WTC11 (cell line): ENCODE data around the gene MCF2L2. TPM values are rescaled to one million over a fixed set of nuclear protein-coding genes. Genes with fewer than 3 reads are reported as not detected.

Experiments
- ATAC-seq: fragments of 200-7000 bp; cut with Tn5 transposase; 2 replicates; pipeline ENCODE4 v1.10.0; 2021; ENCODE audit warnings: mild to moderate bottlenecking, moderate library complexity
- CTCF ChIA-PET: fragments of 300-600 bp; sonication (Branson Sonifier 250); formaldehyde crosslinking; loops from one replicate; lab custom pipeline; 2021; ENCODE audit warnings: antibody characterized with exemption; lab: Charles Lee
- POLR2A ChIA-PET: fragments of 350-600 bp; sonication (Branson Sonifier 250); formaldehyde crosslinking; loops from one replicate; lab custom pipeline; 2021; ENCODE audit warnings: antibody characterized with exemption; lab: Charles Lee
- DNase-seq: peaks from one replicate; pipeline ENCODE4 v3.0.0; 2021; ENCODE audit warnings: low spot score
- H3K27ac Mint-ChIP-seq: 2 replicates; pipeline ENCODE4 v1.8.0; 2021; ENCODE audit warnings: mixed read lengths
- H3K27me3 Mint-ChIP-seq: 2 replicates; pipeline ENCODE4 v1.8.0; 2021; ENCODE audit warnings: low read depth, mild to moderate bottlenecking, moderate library complexity, mixed read lengths
- H3K36me3 Mint-ChIP-seq: 2 replicates; pipeline ENCODE4 v1.8.0; 2021; ENCODE audit warnings: mixed read lengths
- H3K4me1 Mint-ChIP-seq: 2 replicates; pipeline ENCODE4 v1.8.0; 2022; ENCODE audit warnings: mixed read lengths
- H3K4me3 Mint-ChIP-seq: 2 replicates; pipeline ENCODE4 v1.8.0; 2021; ENCODE audit warnings: mild to moderate bottlenecking, moderate library complexity, mixed read lengths
- H3K9me3 Mint-ChIP-seq: 2 replicates; pipeline ENCODE4 v1.8.0; 2021; ENCODE audit warnings: mixed read lengths
- ELF4 ChIP-seq: sonication (generic); formaldehyde crosslinking; IDR thresholded peaks from 2 replicates; pipeline ENCODE4 v1.8.1; 2022; ENCODE audit warnings: low read depth, mild to moderate bottlenecking, moderate library complexity, missing genetic modification reagents
- ETV6 ChIP-seq: sonication (generic); formaldehyde crosslinking; IDR thresholded peaks from 2 replicates; pipeline ENCODE4 v1.8.1; 2022; ENCODE audit warnings: mild to moderate bottlenecking, missing genetic modification reagents
- GABPB1 ChIP-seq: sonication (generic); formaldehyde crosslinking; IDR thresholded peaks from 2 replicates; pipeline ENCODE4 v1.8.1; 2023; ENCODE audit warnings: mild to moderate bottlenecking, missing genetic modification reagents
- JUN ChIP-seq: sonication (generic); formaldehyde crosslinking; IDR thresholded peaks from 2 replicates; pipeline ENCODE4 v1.8.0; 2023; ENCODE audit warnings: mild to moderate bottlenecking, missing genetic modification reagents
- MXD4 ChIP-seq: fragments of 250-450 bp; sonication (Bioruptor Pico); IDR thresholded peaks from 2 replicates; pipeline ENCODE4 v1.8.0; 2021; ENCODE audit warnings: mild to moderate bottlenecking, moderate library complexity, borderline replicate concordance
- SOX15 ChIP-seq: fragments of 250-450 bp; sonication (Bioruptor Pico); IDR thresholded peaks from 2 replicates; pipeline ENCODE4 v1.9.0; 2021; ENCODE audit warnings: mild to moderate bottlenecking
- TP53 ChIP-seq: sonication (generic); formaldehyde crosslinking; IDR thresholded peaks from 2 replicates; pipeline ENCODE4 v1.8.1; 2023; ENCODE audit warnings: mild to moderate bottlenecking, missing genetic modification reagents
- ZNF121 ChIP-seq: sonication (generic); formaldehyde crosslinking; IDR thresholded peaks from 2 replicates; pipeline ENCODE4 v1.8.0; 2023; ENCODE audit warnings: missing genetic modification reagents
- ZNF317 ChIP-seq: sonication (generic); formaldehyde crosslinking; IDR thresholded peaks from 2 replicates; pipeline ENCODE4 v1.8.1; 2023; ENCODE audit warnings: low read depth, mild to moderate bottlenecking, moderate library complexity, missing genetic modification reagents, borderline replicate concordance
- ZNF396 ChIP-seq: fragments of 250-450 bp; sonication (Bioruptor Pico); IDR thresholded peaks from 2 replicates; pipeline ENCODE4 v1.8.0; 2021; ENCODE audit warnings: mild to moderate bottlenecking, moderate library complexity, borderline replicate concordance
- ZNF416 ChIP-seq: fragments of 250-450 bp; sonication (Bioruptor Pico); IDR thresholded peaks from 2 replicates; pipeline ENCODE4 v1.9.0; 2021; ENCODE audit warnings: mild to moderate bottlenecking, inconsistent platforms
- ZNF423 ChIP-seq: fragments of 250-450 bp; sonication (Bioruptor Pico); IDR thresholded peaks from 2 replicates; pipeline ENCODE4 v2.1.2; 2022; ENCODE audit warnings: mild to moderate bottlenecking, moderate library complexity
- ZNF671 ChIP-seq: fragments of 250-450 bp; sonication (Bioruptor Pico); IDR thresholded peaks from 2 replicates; pipeline ENCODE4 v1.8.0; 2021; ENCODE audit warnings: mild to moderate bottlenecking
- total RNA-seq: library from RNA; stranded (reverse); gene quantifications from 3 replicates; pipeline ENCODE4 v1.2.3, GENCODE V29; 2021
- TF ChIP-seq, protein P1 (sequence below): sonication (generic); formaldehyde crosslinking; IDR thresholded peaks from 2 replicates; pipeline ENCODE4 v1.8.0; 2023; ENCODE audit warnings: missing genetic modification reagents, mild to moderate bottlenecking, borderline replicate concordance
- TF ChIP-seq, protein P2 (sequence below): sonication (generic); formaldehyde crosslinking; IDR thresholded peaks from 2 replicates; pipeline ENCODE4 v1.8.1; 2023; ENCODE audit warnings: mild to moderate bottlenecking, missing genetic modification reagents
- TF ChIP-seq, protein P3 (sequence below): sonication (generic); formaldehyde crosslinking; IDR thresholded peaks from 2 replicates; pipeline ENCODE4 v1.8.1; 2023; ENCODE audit warnings: mild to moderate bottlenecking, missing genetic modification reagents, moderate library complexity
- TF ChIP-seq, protein P4 (sequence below): sonication (generic); formaldehyde crosslinking; conservative IDR thresholded peaks from 2 replicates; pipeline ENCODE4 v1.8.1; 2023; ENCODE audit warnings: mild to moderate bottlenecking, low read depth, missing genetic modification reagents, moderate library complexity
- TF ChIP-seq, protein P5 (sequence below): sonication (generic); formaldehyde crosslinking; IDR thresholded peaks from 2 replicates; pipeline ENCODE4 v1.8.0; 2022; ENCODE audit warnings: mild to moderate bottlenecking, missing genetic modification reagents
- TF ChIP-seq, protein P6 (sequence below): sonication (generic); formaldehyde crosslinking; IDR thresholded peaks from 2 replicates; pipeline ENCODE4 v1.8.1; 2023; ENCODE audit warnings: mild to moderate bottlenecking, missing genetic modification reagents, borderline replicate concordance
- TF ChIP-seq, protein P7 (sequence below): sonication (generic); formaldehyde crosslinking; IDR thresholded peaks from 2 replicates; pipeline ENCODE4 v1.8.1; 2022; ENCODE audit warnings: low read depth, mild to moderate bottlenecking, moderate library complexity, missing genetic modification reagents, borderline replicate concordance

MCF2L2 gene
- total RNA-seq, 1 experiment from 2014 or later, result 7.5 TPM

DNA sequence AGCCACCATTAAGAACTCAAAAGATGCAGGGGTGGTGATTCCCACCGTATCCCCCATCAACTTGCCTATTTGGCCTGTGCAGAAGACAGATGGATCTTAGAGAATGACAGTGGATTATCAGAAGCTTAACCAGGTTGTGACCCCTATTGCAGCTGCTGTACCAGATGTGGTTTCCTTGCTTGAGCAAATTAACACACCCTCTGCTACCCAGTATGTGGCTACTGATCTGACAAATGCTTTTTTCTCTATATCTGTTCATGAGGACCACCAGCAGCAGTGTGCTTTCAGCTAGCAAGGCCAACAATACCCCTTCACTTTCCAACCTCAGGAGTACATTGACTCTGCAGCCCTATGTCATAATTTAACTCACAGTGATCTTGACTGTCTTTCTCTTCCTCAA, 8.6 kb upstream of the MCF2L2 start:
- H3K4me1 Mint-ChIP-seq, result peaks cover 44% of the 10 kb centered on the region
- CTCF ChIA-PET, result no interaction called here
- 0 out of 2 replicates have a peak, but pooled peaks cover 3% of the 10 kb centered on the region for H3K9me3 Mint-ChIP-seq
- no peaks in the 10 kb centered on the region for H3K36me3 Mint-ChIP-seq
- POLR2A ChIA-PET, result no interaction called here
- no peak overlapping the region for H3K27ac Mint-ChIP-seq
- no peak for ATAC-seq
- TF ChIP-seq ZNF671 (CRISPR knock-in tag) (no peak), ZNF416 (CRISPR knock-in tag) (no peak), ZNF396 (no peak), ZNF121 (CRISPR knock-in tag) (no peak), MXD4 (CRISPR knock-in tag) (no peak)
- TF ChIP-seq, protein P1, sequence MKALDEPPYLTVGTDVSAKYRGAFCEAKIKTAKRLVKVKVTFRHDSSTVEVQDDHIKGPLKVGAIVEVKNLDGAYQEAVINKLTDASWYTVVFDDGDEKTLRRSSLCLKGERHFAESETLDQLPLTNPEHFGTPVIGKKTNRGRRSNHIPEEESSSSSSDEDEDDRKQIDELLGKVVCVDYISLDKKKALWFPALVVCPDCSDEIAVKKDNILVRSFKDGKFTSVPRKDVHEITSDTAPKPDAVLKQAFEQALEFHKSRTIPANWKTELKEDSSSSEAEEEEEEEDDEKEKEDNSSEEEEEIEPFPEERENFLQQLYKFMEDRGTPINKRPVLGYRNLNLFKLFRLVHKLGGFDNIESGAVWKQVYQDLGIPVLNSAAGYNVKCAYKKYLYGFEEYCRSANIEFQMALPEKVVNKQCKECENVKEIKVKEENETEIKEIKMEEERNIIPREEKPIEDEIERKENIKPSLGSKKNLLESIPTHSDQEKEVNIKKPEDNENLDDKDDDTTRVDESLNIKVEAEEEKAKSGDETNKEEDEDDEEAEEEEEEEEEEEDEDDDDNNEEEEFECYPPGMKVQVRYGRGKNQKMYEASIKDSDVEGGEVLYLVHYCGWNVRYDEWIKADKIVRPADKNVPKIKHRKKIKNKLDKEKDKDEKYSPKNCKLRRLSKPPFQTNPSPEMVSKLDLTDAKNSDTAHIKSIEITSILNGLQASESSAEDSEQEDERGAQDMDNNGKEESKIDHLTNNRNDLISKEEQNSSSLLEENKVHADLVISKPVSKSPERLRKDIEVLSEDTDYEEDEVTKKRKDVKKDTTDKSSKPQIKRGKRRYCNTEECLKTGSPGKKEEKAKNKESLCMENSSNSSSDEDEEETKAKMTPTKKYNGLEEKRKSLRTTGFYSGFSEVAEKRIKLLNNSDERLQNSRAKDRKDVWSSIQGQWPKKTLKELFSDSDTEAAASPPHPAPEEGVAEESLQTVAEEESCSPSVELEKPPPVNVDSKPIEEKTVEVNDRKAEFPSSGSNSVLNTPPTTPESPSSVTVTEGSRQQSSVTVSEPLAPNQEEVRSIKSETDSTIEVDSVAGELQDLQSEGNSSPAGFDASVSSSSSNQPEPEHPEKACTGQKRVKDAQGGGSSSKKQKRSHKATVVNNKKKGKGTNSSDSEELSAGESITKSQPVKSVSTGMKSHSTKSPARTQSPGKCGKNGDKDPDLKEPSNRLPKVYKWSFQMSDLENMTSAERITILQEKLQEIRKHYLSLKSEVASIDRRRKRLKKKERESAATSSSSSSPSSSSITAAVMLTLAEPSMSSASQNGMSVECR (CRISPR knock-in tag), result no peak
- TF ChIP-seq, protein P2, sequence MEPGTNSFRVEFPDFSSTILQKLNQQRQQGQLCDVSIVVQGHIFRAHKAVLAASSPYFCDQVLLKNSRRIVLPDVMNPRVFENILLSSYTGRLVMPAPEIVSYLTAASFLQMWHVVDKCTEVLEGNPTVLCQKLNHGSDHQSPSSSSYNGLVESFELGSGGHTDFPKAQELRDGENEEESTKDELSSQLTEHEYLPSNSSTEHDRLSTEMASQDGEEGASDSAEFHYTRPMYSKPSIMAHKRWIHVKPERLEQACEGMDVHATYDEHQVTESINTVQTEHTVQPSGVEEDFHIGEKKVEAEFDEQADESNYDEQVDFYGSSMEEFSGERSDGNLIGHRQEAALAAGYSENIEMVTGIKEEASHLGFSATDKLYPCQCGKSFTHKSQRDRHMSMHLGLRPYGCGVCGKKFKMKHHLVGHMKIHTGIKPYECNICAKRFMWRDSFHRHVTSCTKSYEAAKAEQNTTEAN (CRISPR knock-in tag), result no peak
- TF ChIP-seq, protein P3, sequence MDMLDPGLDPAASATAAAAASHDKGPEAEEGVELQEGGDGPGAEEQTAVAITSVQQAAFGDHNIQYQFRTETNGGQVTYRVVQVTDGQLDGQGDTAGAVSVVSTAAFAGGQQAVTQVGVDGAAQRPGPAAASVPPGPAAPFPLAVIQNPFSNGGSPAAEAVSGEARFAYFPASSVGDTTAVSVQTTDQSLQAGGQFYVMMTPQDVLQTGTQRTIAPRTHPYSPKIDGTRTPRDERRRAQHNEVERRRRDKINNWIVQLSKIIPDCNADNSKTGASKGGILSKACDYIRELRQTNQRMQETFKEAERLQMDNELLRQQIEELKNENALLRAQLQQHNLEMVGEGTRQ, result no peak
- TF ChIP-seq, protein P4, sequence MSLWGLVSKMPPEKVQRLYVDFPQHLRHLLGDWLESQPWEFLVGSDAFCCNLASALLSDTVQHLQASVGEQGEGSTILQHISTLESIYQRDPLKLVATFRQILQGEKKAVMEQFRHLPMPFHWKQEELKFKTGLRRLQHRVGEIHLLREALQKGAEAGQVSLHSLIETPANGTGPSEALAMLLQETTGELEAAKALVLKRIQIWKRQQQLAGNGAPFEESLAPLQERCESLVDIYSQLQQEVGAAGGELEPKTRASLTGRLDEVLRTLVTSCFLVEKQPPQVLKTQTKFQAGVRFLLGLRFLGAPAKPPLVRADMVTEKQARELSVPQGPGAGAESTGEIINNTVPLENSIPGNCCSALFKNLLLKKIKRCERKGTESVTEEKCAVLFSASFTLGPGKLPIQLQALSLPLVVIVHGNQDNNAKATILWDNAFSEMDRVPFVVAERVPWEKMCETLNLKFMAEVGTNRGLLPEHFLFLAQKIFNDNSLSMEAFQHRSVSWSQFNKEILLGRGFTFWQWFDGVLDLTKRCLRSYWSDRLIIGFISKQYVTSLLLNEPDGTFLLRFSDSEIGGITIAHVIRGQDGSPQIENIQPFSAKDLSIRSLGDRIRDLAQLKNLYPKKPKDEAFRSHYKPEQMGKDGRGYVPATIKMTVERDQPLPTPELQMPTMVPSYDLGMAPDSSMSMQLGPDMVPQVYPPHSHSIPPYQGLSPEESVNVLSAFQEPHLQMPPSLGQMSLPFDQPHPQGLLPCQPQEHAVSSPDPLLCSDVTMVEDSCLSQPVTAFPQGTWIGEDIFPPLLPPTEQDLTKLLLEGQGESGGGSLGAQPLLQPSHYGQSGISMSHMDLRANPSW (CRISPR knock-in tag), result no peak
- peaks cover 43% of the 10 kb centered on the region for H3K27me3 Mint-ChIP-seq
- DNase-seq, result no peak
- no peak overlapping the region for H3K4me3 Mint-ChIP-seq

DNA sequence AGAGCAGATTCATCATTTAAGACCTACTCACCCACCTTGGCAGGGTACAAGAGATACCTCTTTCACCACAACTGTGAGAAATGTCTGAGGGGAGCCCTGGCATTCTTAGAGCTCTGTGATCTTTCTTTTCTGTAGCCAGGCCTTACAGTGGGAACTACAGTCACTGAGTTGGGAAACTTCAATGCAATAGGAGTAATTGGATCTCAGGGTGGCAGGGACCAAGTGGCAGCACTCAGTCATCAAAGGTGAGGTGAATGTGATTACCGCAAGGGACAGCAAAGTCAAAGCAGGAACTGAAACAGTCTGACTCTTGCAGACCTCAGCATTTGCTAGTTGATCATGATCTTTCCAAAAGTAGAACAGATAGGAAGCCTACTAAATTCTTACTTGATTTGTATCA, 7.2 kb upstream of the MCF2L2 start:
- ATAC-seq, result peak; percentile 31
- H3K36me3 Mint-ChIP-seq, result no peaks in the 10 kb centered on the region
- TF ChIP-seq ZNF317 (CRISPR knock-in tag), result no peak
- TF ChIP-seq ZNF423 (CRISPR knock-in tag), result no peak
- TF ChIP-seq, protein P2 (CRISPR knock-in tag), result no peak
- no peak for TF ChIP-seq TP53 (CRISPR knock-in tag)
- TF ChIP-seq, protein P5, sequence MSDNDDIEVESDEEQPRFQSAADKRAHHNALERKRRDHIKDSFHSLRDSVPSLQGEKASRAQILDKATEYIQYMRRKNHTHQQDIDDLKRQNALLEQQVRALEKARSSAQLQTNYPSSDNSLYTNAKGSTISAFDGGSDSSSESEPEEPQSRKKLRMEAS (CRISPR knock-in tag), result no peak
- TF ChIP-seq JUN (CRISPR knock-in tag), result no peak
- TF ChIP-seq, protein P6, sequence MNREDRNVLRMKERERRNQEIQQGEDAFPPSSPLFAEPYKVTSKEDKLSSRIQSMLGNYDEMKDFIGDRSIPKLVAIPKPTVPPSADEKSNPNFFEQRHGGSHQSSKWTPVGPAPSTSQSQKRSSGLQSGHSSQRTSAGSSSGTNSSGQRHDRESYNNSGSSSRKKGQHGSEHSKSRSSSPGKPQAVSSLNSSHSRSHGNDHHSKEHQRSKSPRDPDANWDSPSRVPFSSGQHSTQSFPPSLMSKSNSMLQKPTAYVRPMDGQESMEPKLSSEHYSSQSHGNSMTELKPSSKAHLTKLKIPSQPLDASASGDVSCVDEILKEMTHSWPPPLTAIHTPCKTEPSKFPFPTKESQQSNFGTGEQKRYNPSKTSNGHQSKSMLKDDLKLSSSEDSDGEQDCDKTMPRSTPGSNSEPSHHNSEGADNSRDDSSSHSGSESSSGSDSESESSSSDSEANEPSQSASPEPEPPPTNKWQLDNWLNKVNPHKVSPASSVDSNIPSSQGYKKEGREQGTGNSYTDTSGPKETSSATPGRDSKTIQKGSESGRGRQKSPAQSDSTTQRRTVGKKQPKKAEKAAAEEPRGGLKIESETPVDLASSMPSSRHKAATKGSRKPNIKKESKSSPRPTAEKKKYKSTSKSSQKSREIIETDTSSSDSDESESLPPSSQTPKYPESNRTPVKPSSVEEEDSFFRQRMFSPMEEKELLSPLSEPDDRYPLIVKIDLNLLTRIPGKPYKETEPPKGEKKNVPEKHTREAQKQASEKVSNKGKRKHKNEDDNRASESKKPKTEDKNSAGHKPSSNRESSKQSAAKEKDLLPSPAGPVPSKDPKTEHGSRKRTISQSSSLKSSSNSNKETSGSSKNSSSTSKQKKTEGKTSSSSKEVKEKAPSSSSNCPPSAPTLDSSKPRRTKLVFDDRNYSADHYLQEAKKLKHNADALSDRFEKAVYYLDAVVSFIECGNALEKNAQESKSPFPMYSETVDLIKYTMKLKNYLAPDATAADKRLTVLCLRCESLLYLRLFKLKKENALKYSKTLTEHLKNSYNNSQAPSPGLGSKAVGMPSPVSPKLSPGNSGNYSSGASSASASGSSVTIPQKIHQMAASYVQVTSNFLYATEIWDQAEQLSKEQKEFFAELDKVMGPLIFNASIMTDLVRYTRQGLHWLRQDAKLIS, result no peak
- TF ChIP-seq, protein P7, sequence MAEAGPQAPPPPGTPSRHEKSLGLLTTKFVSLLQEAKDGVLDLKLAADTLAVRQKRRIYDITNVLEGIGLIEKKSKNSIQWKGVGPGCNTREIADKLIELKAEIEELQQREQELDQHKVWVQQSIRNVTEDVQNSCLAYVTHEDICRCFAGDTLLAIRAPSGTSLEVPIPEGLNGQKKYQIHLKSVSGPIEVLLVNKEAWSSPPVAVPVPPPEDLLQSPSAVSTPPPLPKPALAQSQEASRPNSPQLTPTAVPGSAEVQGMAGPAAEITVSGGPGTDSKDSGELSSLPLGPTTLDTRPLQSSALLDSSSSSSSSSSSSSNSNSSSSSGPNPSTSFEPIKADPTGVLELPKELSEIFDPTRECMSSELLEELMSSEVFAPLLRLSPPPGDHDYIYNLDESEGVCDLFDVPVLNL (CRISPR knock-in tag), result no peak
- no peak for TF ChIP-seq SOX15 (CRISPR knock-in tag)
- TF ChIP-seq ELF4, result no peak
- no peak for TF ChIP-seq GABPB1 (CRISPR knock-in tag)
- TF ChIP-seq ETV6, result no peak
- TF ChIP-seq, all 79 proteins: peak for 0
- CTCF ChIA-PET, result interaction anchor here (1.3 kb wide), 1 partner anchor 44 kb away, joined by 4 read pairs; no protein-coding TSS in a partner anchor
- POLR2A ChIA-PET, result no interaction called here
- Mint-ChIP-seq H3K4me1 (peaks cover 37% of the 10 kb centered on the region), H3K27me3 (peaks cover 57% of the 10 kb centered on the region), H3K4me3 (no peak overlapping the region), H3K27ac (no peak overlapping the region), H3K9me3 (0 out of 2 replicates have a peak, but pooled peaks cover 3% of the 10 kb centered on the region)
- no peak for DNase-seq
